Loucy (cell line): Measurements from ENCODE around the gene CACUL1.

ENCODE experiments used
- H2AFZ ChIP-seq: fragments of 200-600 bp; sonication (generic); 2 replicates; pipeline ENCODE4 v1.6.0; 2016; ENCODE audit warnings: antibody characterized with exemption, mild to moderate bottlenecking, low read length, moderate library complexity
- H3F3A ChIP-seq: fragments of 200-600 bp; 2 replicates; pipeline ENCODE4 v1.6.0; 2016; ENCODE audit warnings: antibody characterized with exemption, low read depth, mild to moderate bottlenecking
- H3K27me3 ChIP-seq: fragments of 200-600 bp; sonication (generic); 2 replicates; pipeline ENCODE4 v1.6.1; 2014; ENCODE audit warnings: low read length, mild to moderate bottlenecking; ENCODE audit not compliant: insufficient read depth, poor library complexity, severe bottlenecking
- H3K36me3 ChIP-seq: fragments of 200-600 bp; sonication (generic); 2 replicates; pipeline ENCODE4 v1.6.1; 2016; ENCODE audit warnings: low read length; ENCODE audit not compliant: insufficient read depth
- H3K4me1 ChIP-seq: fragments of 200-600 bp; sonication (generic); 2 replicates; pipeline ENCODE4 v1.5.1; 2014; ENCODE audit warnings: low read length, mild to moderate bottlenecking; ENCODE audit not compliant: insufficient read depth, poor library complexity, severe bottlenecking
- H3K4me2 ChIP-seq: fragments of 200-600 bp; sonication (generic); 2 replicates; pipeline ENCODE4 v1.6.0; 2014; ENCODE audit warnings: antibody characterized with exemption, low read length, low read depth, mild to moderate bottlenecking; ENCODE audit not compliant: poor library complexity, severe bottlenecking
- H3K4me3 ChIP-seq: fragments of 200-600 bp; sonication (generic); 2 replicates; pipeline ENCODE4 v1.5.1; 2014; ENCODE audit warnings: low read length, mild to moderate bottlenecking, mixed read lengths; ENCODE audit not compliant: poor library complexity, severe bottlenecking
- H3K79me2 ChIP-seq: fragments of 200-600 bp; sonication (generic); 2 replicates; pipeline ENCODE4 v1.6.1; 2014; ENCODE audit warnings: low read length; ENCODE audit not compliant: insufficient read depth
- H3K9ac ChIP-seq: fragments of 200-600 bp; sonication (generic); 2 replicates; pipeline ENCODE4 v1.6.0; 2014; ENCODE audit warnings: mild to moderate bottlenecking, low read depth, low read length, moderate library complexity; ENCODE audit not compliant: poor library complexity, severe bottlenecking
- H3K9me2 ChIP-seq: fragments of 200-600 bp; sonication (generic); replicated peaks from 2 replicates; pipeline ENCODE4 v1.6.1; 2016; ENCODE audit warnings: low read depth, low read length, mixed read lengths
- H3K9me3 ChIP-seq: fragments of 200-600 bp; sonication (generic); 2 replicates; pipeline ENCODE4 v1.6.1; 2014; ENCODE audit warnings: mild to moderate bottlenecking, antibody characterized with exemption, low read length, low read depth; ENCODE audit not compliant: insufficient read depth
- H4K20me1 ChIP-seq: fragments of 200-600 bp; sonication (generic); 2 replicates; pipeline ENCODE4 v1.6.0; 2014; ENCODE audit warnings: antibody characterized with exemption, low read length, mild to moderate bottlenecking; ENCODE audit not compliant: insufficient read depth, poor library complexity, severe bottlenecking
- EZH2phosphoT487 ChIP-seq: fragments of 200-600 bp; IDR thresholded peaks from 2 replicates; pipeline ENCODE4 v1.6.1; 2018; ENCODE audit warnings: antibody characterized with exemption, mild to moderate bottlenecking, moderate library complexity, borderline replicate concordance
- TF ChIP-seq, protein P1 (sequence below): fragments of 200-600 bp; sonication (generic); conservative IDR thresholded peaks from 2 replicates; pipeline ENCODE4 v1.5.1; 2014; ENCODE audit warnings: mild to moderate bottlenecking, antibody characterized with exemption, low read length

The CACUL1 gene

GRCh38 chr10:118793545-118793944, 38.8 kb upstream of the CACUL1 start:
- no peaks in the 10 kb centered on the region for H3K36me3 ChIP-seq
- H3K79me2 ChIP-seq = no peaks in the 10 kb centered on the region
- H4K20me1 ChIP-seq = no peaks in the 10 kb centered on the region
- TF ChIP-seq, protein P1, sequence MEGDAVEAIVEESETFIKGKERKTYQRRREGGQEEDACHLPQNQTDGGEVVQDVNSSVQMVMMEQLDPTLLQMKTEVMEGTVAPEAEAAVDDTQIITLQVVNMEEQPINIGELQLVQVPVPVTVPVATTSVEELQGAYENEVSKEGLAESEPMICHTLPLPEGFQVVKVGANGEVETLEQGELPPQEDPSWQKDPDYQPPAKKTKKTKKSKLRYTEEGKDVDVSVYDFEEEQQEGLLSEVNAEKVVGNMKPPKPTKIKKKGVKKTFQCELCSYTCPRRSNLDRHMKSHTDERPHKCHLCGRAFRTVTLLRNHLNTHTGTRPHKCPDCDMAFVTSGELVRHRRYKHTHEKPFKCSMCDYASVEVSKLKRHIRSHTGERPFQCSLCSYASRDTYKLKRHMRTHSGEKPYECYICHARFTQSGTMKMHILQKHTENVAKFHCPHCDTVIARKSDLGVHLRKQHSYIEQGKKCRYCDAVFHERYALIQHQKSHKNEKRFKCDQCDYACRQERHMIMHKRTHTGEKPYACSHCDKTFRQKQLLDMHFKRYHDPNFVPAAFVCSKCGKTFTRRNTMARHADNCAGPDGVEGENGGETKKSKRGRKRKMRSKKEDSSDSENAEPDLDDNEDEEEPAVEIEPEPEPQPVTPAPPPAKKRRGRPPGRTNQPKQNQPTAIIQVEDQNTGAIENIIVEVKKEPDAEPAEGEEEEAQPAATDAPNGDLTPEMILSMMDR = no peak
- TF ChIP-seq EZH2phosphoT487 = no peak
- no peak overlapping the region for H2AFZ ChIP-seq
- H3F3A ChIP-seq = no peaks in the 10 kb centered on the region
- no peaks in the 10 kb centered on the region for H3K4me1 ChIP-seq
- no peaks in the 10 kb centered on the region for H3K9me2 ChIP-seq
- no peaks in the 10 kb centered on the region for H3K27me3 ChIP-seq
- H3K9me3 ChIP-seq = no peaks in the 10 kb centered on the region
- H3K4me2 ChIP-seq = no peak overlapping the region
- no peak overlapping the region for H3K4me3 ChIP-seq
- H3K9ac ChIP-seq = no peak overlapping the region

DNA sequence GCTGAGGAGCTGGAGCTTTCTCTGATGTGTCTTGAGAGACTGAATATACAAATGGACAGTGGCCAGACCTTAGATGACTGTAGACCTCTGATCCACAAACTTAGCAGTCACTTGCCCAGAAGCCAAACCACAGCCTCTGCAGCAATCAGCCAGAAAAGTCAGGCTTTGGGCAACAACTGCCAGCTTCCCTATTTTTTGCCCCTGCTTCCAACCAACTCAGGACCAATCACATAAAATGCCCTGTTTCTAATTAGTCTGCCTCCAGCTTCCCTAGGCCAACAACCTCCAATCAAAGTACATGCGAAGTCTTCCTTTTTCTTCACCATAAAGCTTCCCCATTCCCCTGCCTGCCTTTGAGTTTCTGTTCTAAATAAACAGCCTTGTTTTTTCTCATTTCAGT, 37.8 kb upstream of the CACUL1 start:
- Histone ChIP-seq H3K36me3 (no peaks in the 10 kb centered on the region), H3F3A (no peaks in the 10 kb centered on the region), H4K20me1 (no peaks in the 10 kb centered on the region), H3K9me2 (no peaks in the 10 kb centered on the region), H2AFZ (no peak overlapping the region), H3K4me3 (no peak overlapping the region), H3K4me1 (no peaks in the 10 kb centered on the region), H3K4me2 (no peak overlapping the region), H3K79me2 (no peaks in the 10 kb centered on the region), H3K9me3 (no peaks in the 10 kb centered on the region), H3K27me3 (no peaks in the 10 kb centered on the region), H3K9ac (no peak overlapping the region)
- TF ChIP-seq, protein P1 = no peak
- no peak for TF ChIP-seq EZH2phosphoT487

GRCh38 chr10:118790058-118790457, 35.3 kb upstream of the CACUL1 start:
- Histone ChIP-seq H3K36me3 (no peaks in the 10 kb centered on the region), H3K4me1 (no peaks in the 10 kb centered on the region), H3K9me2 (no peaks in the 10 kb centered on the region), H3K4me3 (no peak overlapping the region), H3K27me3 (no peaks in the 10 kb centered on the region), H3F3A (no peaks in the 10 kb centered on the region), H3K9ac (no peak overlapping the region), H3K4me2 (no peak overlapping the region), H3K79me2 (no peaks in the 10 kb centered on the region), H4K20me1 (no peaks in the 10 kb centered on the region), H2AFZ (no peak overlapping the region), H3K9me3 (no peaks in the 10 kb centered on the region)
- TF ChIP-seq, protein P1 = no peak
- no peak for TF ChIP-seq EZH2phosphoT487
